IMR-90 (cell line): Measurements from ENCODE around the gene ACE2. TPM values are rescaled to one million over a fixed set of nuclear protein-coding genes. Genes with fewer than 3 reads are reported as not detected.

Experiments
- ATAC-seq: fragments of 200-7000 bp; cut with Tn5 transposase; 2 replicates; pipeline ENCODE4 v1.9.1; 2020; ENCODE audit warnings: low read depth, mild to moderate bottlenecking, moderate library complexity
- BruUV-seq: library from RNA; stranded (reverse); fragments of 400-500 nt; replicated peaks from 2 replicates; lab custom pipeline; 2021; lab: Mats Ljungman, UMichigan
- CTCF ChIA-PET: fragments of 300-600 bp; formaldehyde crosslinking; extraction: SDS; loops from one replicate; lab custom pipeline; 2021; ENCODE audit warnings: antibody characterized with exemption; lab: Yijun Ruan, JAX
- POLR2A ChIA-PET: fragments of 300-600 bp; sonication (Branson Sonifier 250); formaldehyde crosslinking; loops from one replicate; lab custom pipeline; 2022; ENCODE audit warnings: antibody characterized with exemption; ENCODE audit not compliant: unreplicated experiment; lab: Charles Lee
- DNase-seq: peaks from one replicate; pipeline ENCODE4 v3.0.0; 2013
- H2AFZ ChIP-seq: replicated peaks from 2 replicates; pipeline ENCODE3; 2013; ENCODE audit warnings: low read length, mild to moderate bottlenecking; ENCODE audit not compliant: poor library complexity
- H2AK5ac ChIP-seq: 2 replicates; pipeline ENCODE4 v1.6.1; 2013; ENCODE audit warnings: low read depth, low read length, inconsistent platforms
- H2AK9ac ChIP-seq: replicated peaks from 2 replicates; pipeline ENCODE3; 2013; ENCODE audit warnings: mild to moderate bottlenecking, low read depth, low read length, moderate library complexity; ENCODE audit not compliant: poor library complexity
- H2BK120ac ChIP-seq: 2 replicates; pipeline ENCODE4 v1.6.1; 2013; ENCODE audit warnings: low read depth, low read length, inconsistent platforms
- H2BK15ac ChIP-seq: 3 replicates; pipeline ENCODE4 v1.6.1; 2013; ENCODE audit warnings: low read depth, low read length, inconsistent platforms
- H2BK20ac ChIP-seq: 2 replicates; pipeline ENCODE4 v1.6.1; 2013; ENCODE audit warnings: low read depth, mild to moderate bottlenecking, inconsistent platforms, low read length, moderate library complexity
- H2BK5ac ChIP-seq: 2 replicates; pipeline ENCODE4 v1.6.1; 2013; ENCODE audit warnings: mild to moderate bottlenecking, low read depth, low read length, inconsistent platforms; ENCODE audit not compliant: poor library complexity, severe bottlenecking
- H3K14ac ChIP-seq: replicated peaks from 2 replicates; pipeline ENCODE4 v1.6.1; 2013; ENCODE audit warnings: low read depth, low read length, inconsistent platforms
- H3K18ac ChIP-seq: 2 replicates; pipeline ENCODE4 v1.6.1; 2013; ENCODE audit warnings: low read depth, low read length, control low read depth
- H3K23ac ChIP-seq: 2 replicates; pipeline ENCODE4 v1.6.1; 2013; ENCODE audit warnings: low read depth, low read length, inconsistent platforms
- H3K27ac ChIP-seq: 2 replicates; pipeline ENCODE4 v1.5.1; 2013; ENCODE audit warnings: mild to moderate bottlenecking, control low read depth, low read length; ENCODE audit not compliant: insufficient read depth
- H3K27me3 ChIP-seq: 2 replicates; pipeline ENCODE4 v1.6.1; 2013; ENCODE audit warnings: low read length; ENCODE audit not compliant: control insufficient read depth, insufficient read depth
- H3K36me3 ChIP-seq: 2 replicates; pipeline ENCODE4 v1.6.1; 2013; ENCODE audit warnings: low read length, mixed read lengths; ENCODE audit not compliant: control insufficient read depth, insufficient read depth
- H3K4ac ChIP-seq: 2 replicates; pipeline ENCODE4 v1.6.1; 2013; ENCODE audit warnings: low read depth, low read length, inconsistent platforms
- H3K4me1 ChIP-seq: 2 replicates; pipeline ENCODE4 v1.6.1; 2013; ENCODE audit warnings: low read length, mixed read lengths; ENCODE audit not compliant: control insufficient read depth, insufficient read depth
- H3K4me2 ChIP-seq: 2 replicates; pipeline ENCODE4 v1.6.1; 2013; ENCODE audit warnings: low read depth, mild to moderate bottlenecking, control low read depth, low read length, moderate library complexity
- H3K4me3 ChIP-seq: 2 replicates; pipeline ENCODE4 v1.5.1; 2013; ENCODE audit warnings: low read depth, mild to moderate bottlenecking, control low read depth, low read length, moderate library complexity; ENCODE audit not compliant: insufficient read depth
- H3K56ac ChIP-seq: 2 replicates; pipeline ENCODE4 v1.6.1; 2013; ENCODE audit warnings: low read length, inconsistent platforms; ENCODE audit not compliant: insufficient read depth; ENCODE audit errors: extremely low read depth
- H3K79me1 ChIP-seq, 2 experiments: 2 replicates each; pipeline ENCODE4 v1.6.1; 2013; ENCODE audit warnings: low read length in 2 of 2, inconsistent platforms in 1 of 2, low read depth in 1 of 2
- H3K9ac ChIP-seq: 2 replicates; pipeline ENCODE4 v1.6.1; 2013; ENCODE audit warnings: low read depth, low read length, control low read depth
- H3K9me1 ChIP-seq: 2 replicates; pipeline ENCODE4 v1.6.1; 2013; ENCODE audit warnings: low read length, inconsistent platforms; ENCODE audit not compliant: insufficient read depth
- H3K9me3 ChIP-seq: 2 replicates; pipeline ENCODE4 v1.6.1; 2013; ENCODE audit warnings: low read length; ENCODE audit not compliant: control insufficient read depth, insufficient read depth
- H4K20me1 ChIP-seq: 2 replicates; pipeline ENCODE4 v1.6.1; 2013; ENCODE audit warnings: low read length, inconsistent platforms; ENCODE audit not compliant: insufficient read depth
- H4K5ac ChIP-seq: 2 replicates; pipeline ENCODE4 v1.6.1; 2013; ENCODE audit warnings: mild to moderate bottlenecking, low read depth, low read length, control low read depth
- H4K8ac ChIP-seq, 2 experiments: 2 replicates each; pipeline ENCODE4 v1.6.1; 2013; ENCODE audit warnings: low read depth in 2 of 2, low read length in 2 of 2, control low read depth in 1 of 2, inconsistent platforms in 1 of 2
- H4K91ac ChIP-seq: 2 replicates; pipeline ENCODE4 v1.6.1; 2013; ENCODE audit warnings: low read depth, low read length, inconsistent platforms; ENCODE audit not compliant: insufficient read depth
- MAFK ChIP-seq: IDR thresholded peaks from 2 replicates; pipeline ENCODE4 v1.6.1; 2012; ENCODE audit warnings: low read depth, low read length, improper control_type of control experiment
- RAD21 ChIP-seq: IDR thresholded peaks from 2 replicates; pipeline ENCODE4 v1.6.1; 2012; ENCODE audit warnings: low read length, improper control_type of control experiment
- RFX5 ChIP-seq: IDR thresholded peaks from 2 replicates; pipeline ENCODE4 v1.8.0; 2012; ENCODE audit warnings: low read depth, mild to moderate bottlenecking, low read length, moderate library complexity
- WGBS, 2 experiments: methylation state at CpG; one replicate each; pipeline versions ENCODE4 v1.1.5 to v1.1.7; 2013; ENCODE audit warnings: missing lambda C conversion rate in 2 of 2; ENCODE audit not compliant: insufficient read length in 1 of 2; ENCODE audit errors: extremely low coverage in 2 of 2; 5-methylcytosine and 5-hydroxymethylcytosine counted together
- dilution Hi-C: fragments of 300-500 bp; cut with HindIII; formaldehyde crosslinking; loops from one replicate; pipeline ENCODE4 v1.14.3; 2018; ENCODE audit warnings: low sequenced_read_pairs; ENCODE audit not compliant: unreplicated experiment
- in situ Hi-C: fragments of 300-500 bp; cut with MboI; formaldehyde crosslinking; loops from 3 replicates; pipeline ENCODE4 v1.14.3; 2019; ENCODE audit warnings: low sequenced_read_pairs, inconsistent platforms, mixed read lengths
- intact Hi-C: fragments of 100-400 bp; cut with micrococcal nuclease; formaldehyde crosslinking; loops from 2 replicates; pipeline ENCODE4 v1.10.0; 2022
- polyA plus RNA-seq, 3 experiments: library from polyadenylated mRNA; depleted of rRNA; stranded (reverse); fragments of >200 nt; gene quantifications; 2 replicates each; pipeline ENCODE4 v1.2.3, GENCODE V29; 2012; ENCODE audit warnings: low replicate concordance in 1 of 3
- total RNA-seq: library from RNA; depleted of rRNA; stranded (reverse); fragments of >200 nt; gene quantifications from 2 replicates; pipeline ENCODE4 v1.2.3, GENCODE V29; 2012

The ACE2 gene
- total and polyA plus RNA-seq, 2 of the 4 experiments (the other 2 are of a cell fraction): not detected

DNA sequence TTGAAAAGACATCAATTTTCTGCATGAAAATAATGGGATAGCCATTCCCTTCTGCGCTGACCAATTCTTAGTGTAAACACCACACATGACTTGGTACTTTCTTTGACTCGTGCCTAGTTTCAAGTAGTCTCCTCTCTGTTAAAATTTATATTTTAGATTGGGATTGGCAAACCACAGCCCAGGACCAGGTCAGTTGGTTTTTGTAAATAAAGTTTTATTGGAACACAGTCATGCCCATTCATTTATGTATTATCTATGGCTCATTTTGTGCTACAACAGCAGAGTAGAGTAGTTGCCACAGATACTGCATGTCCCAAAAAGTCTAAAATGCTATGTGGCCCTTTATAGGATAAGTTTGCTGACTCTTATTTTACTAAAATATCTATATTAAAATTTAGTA lies 53.4 kb downstream of the ACE2 start:
- ATAC-seq: no peak
- no CpG with 5 or more reads among the region's 2 CpGs for WGBS, 2 experiments

More for the DNA sequence above, 53.4 kb downstream of the ACE2 start:
- Histone ChIP-seq H3K4me2 (no peak overlapping the region), H3K79me1 (no peaks in the 10 kb centered on the region), H4K8ac (no peak overlapping the region), H3K27ac (no peak overlapping the region), H2BK15ac (no peak overlapping the region), H2BK120ac (no peak overlapping the region), H3K4me1 (no peaks in the 10 kb centered on the region), H2BK5ac (no peak overlapping the region), H2AK9ac (no peak overlapping the region), H3K18ac (no peak overlapping the region), H3K9me3 (no peaks in the 10 kb centered on the region), H2AFZ (no peak overlapping the region), H3K9me1 (no peaks in the 10 kb centered on the region), H3K4ac (no peak overlapping the region), H3K4me3 (no peak overlapping the region), H3K56ac (no peak overlapping the region), H3K27me3 (peaks cover 13% of the 10 kb centered on the region), H2BK20ac (no peak overlapping the region), H4K20me1 (no peaks in the 10 kb centered on the region), H3K9ac (no peak overlapping the region), H4K91ac (no peak overlapping the region), H2AK5ac (no peak overlapping the region), H4K5ac (no peak overlapping the region), H3K14ac (no peak overlapping the region), H3K23ac (no peak overlapping the region), H3K36me3 (no peaks in the 10 kb centered on the region)
- no TSS peak for BruUV-seq
- ChIA-PET CTCF (no interaction called here), POLR2A (no interaction called here)
- in situ Hi-C loops (no loop called here), intact Hi-C loops (no loop called here), dilution Hi-C loops (no loop called here)
- TF ChIP-seq MAFK: no peak
- TF ChIP-seq RFX5: no peak
- TF ChIP-seq RAD21: no peak
- no peak for DNase-seq
